ENCODE results near the gene SPPL2A.
A peak's percentile ranks its signal among the peaks of the same experiment; 100 is the strongest.

SPPL2A gene

DNA sequence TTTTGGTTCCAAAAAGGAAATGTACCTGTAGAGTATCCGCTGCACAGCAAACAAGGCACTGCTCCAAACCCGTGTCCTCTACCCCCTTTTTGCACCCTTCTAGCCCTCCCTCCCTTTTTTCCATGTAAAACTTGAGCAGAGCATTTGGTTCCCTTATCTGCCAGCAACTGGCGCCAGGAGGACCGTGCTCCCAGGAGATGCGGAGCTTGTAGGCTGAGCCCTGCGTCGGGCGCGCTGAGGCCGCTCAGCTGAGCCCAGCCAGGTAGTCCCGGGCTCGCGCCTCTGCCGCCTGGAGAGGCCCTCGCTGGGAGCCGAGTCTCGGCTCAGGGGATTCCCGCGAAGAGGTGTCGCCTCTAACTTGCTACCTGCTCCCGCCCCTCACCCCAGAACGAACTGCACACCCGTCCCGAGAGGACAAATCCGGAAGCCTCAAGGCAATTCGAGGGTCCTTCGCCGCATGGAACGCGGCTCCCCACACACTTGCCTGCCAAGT lies 79.5 kb downstream of the SPPL2A start:
- peak; percentile 35 to 53 (median 44) for DNase-seq

DNA sequence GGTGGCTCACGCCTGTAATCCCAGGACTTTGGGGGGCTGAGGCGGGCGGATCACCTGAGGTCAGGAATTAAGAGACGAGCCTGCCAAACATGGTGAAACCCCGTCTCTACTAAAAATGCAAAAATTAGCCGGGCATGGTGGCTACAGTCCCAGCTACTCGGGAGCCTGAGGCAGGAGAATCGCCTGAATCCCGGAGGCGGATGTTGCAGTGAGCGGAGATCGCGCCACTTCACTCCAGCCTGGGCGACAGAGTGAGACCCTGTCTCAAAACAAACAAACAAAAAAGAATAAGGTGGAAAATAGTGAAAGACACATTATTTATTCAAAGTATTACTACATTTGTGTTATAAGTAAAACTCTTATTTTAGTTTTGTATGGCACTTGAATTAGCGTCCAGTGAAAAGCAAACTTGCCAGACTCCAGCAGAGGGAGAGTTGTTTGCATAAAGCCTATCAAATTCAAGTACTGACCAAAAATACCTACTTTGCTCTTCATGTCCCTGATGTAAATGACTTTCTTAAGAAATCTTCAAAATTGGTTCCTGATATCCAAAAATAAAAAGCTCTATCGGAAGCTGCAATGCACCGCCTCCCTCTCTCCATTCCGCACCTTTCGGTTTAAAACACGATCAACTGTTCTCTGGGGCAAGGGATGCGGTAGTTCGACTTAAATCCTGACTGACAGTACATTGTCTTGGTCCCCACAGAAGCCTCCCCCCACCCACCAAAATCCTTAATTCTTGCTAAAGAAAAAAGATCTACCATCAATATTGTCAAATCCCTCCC lies 80.1 kb downstream of the SPPL2A start:
- no peak for DNase-seq

- no peak for DNase-seq
Observed at GRCh38 chr15:50681467-50681866, 84.0 kb downstream of the SPPL2A start.

GRCh38 chr15:50676799-50677483 lies 88.6 kb downstream of the SPPL2A start:
- DNase-seq: no peak

DNA sequence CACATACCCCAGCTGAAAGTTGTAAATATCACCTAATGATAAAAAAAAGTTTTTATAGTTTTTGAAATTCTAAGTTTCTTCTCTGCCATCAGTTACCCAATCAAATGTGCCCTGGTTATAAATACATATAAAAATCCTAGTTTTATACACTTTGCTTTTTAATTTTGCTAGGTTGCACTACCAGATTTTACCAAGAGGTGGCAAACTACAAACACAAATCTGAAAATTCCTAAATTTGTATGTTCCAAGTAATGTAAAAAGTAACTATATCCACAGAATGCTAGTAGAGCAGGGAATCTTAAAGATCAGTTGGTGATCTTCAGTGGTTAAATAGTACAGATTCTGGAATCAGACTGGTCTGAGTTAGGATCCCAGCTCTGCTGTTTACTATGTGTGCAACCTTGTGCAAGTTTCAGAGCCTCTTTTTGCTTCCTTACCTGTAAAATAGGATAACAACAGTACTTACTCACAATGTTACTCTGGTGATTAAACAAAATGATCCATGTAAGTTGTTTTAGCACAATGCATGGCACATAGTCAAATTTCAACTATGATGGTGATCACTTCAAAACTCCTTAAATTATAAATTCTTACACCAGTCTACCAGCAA lies 89.9 kb downstream of the SPPL2A start:
- DNase-seq: no peak

- DNase-seq: no peak
Observed at GRCh38 chr15:50670115-50670514, 95.4 kb downstream of the SPPL2A start.

GRCh38 chr15:50669611-50670010 lies 95.9 kb downstream of the SPPL2A start:
- no peak for DNase-seq

DNA sequence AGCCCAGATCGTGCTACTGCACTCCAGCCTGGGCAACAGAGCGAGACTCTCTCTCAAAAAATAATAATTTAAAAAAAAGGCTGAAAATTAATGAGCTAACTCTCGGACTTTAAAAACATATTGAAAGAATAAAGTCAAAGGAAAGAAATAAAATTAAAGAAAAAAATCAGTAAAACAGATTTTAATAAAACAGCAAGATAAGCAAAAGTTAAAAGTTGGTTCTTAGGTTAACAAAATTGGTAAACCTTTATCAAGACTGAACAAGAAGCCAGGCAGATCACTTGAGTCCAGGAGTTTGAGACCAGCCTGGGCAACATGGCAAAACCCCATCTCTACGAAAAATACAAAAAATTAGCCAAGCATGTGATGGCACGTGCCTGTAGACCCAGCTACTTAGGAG lies 99.6 kb downstream of the SPPL2A start:
- no peak for DNase-seq

DNA sequence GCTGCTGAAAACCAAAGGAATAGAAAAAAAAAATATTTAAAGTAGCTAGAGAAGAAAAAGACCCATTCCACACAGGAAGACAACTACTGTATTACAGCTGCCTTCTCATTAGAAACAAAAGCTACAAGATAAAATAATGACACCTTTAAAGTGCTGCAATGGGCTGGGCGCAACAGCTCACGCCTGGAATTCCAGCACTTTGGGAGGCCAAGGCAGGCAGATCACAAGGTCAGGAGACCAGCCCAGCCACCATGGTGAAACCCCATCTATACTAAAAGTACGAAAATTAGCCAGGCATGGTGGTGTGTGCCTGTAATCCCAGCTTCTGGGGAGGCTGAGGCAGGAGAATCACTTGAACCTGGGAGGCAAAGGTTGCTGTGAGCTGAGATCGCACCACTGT lies 110.0 kb downstream of the SPPL2A start:
- DNase-seq: no peak

GRCh38 chr15:50653156-50653743 lies 112.3 kb downstream of the SPPL2A start:
- no peak for DNase-seq

DNA sequence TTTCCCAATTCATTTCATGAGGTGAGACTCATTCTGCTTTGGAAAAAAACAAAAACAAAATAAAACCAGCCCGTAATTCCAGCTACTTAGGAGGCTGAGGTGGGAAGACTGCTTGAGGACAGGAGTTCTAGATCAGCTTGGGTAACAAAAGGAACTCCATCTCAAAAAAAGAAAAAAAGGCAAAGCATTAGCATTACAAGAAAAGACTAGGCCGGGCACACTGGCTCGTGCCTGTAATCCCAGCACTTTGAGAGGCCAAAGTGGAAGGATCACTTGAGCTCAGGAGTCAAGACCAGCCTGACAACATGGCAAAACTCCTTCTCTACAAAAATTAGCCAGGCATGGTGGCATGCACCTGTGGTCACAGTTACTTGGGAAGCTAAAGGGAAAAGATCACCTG lies 112.8 kb downstream of the SPPL2A start:
- no peak for DNase-seq
